MM.1S (cell line): Measurements from ENCODE around the gene ATOSA.

Experiments
- CTCF ChIP-seq: fragments of 300-600 bp; sonication (generic); IDR thresholded peaks from 2 replicates; pipeline ENCODE4 v1.5.1; 2016; ENCODE audit warnings: antibody characterized with exemption, low read length, mixed read lengths
- EZH2 ChIP-seq: fragments of 300-600 bp; sonication (generic); optimal IDR thresholded peaks from 2 replicates; pipeline ENCODE3; 2017; ENCODE audit warnings: low read depth, mild to moderate bottlenecking, antibody characterized with exemption, low read length, mixed read lengths
- EZH2phosphoT487 ChIP-seq: fragments of 300-600 bp; sonication (generic); IDR thresholded peaks from 2 replicates; pipeline ENCODE4 v1.6.1; 2018; ENCODE audit warnings: antibody characterized with exemption, low read length

- TF ChIP-seq CTCF (no peak), EZH2 (no peak), EZH2phosphoT487 (no peak)
These were observed 22.8 kb downstream of the ATOSA start for GRCh38 chr15:52656412-52656811.
